Right lobe of liver (tissue), 6 donors: ENCODE measurements around the gene ASB2. TPM values are rescaled to one million over a fixed set of nuclear protein-coding genes. Genes with fewer than 3 reads are reported as not detected.

Source experiments
- ATAC-seq, 4 donors: fragments of 200-7000 bp; cut with Tn5 transposase; one replicate each; pipeline ENCODE4 v1.9.1; 2020; ENCODE audit warnings: mild to moderate bottlenecking in 4 of 4, moderate library complexity in 4 of 4
- DNase-seq, 3 donors: peaks; one replicate each; pipeline ENCODE4 v3.0.0-alpha.2; 2020
- H3K27ac ChIP-seq, 3 donors: fragments of 200-600 bp; one replicate each; pipeline ENCODE4 v1.8.0; 2022
- H3K27me3 ChIP-seq, 2 donors: fragments of 200-600 bp; one replicate each; pipeline ENCODE4 v1.8.0; 2022
- H3K36me3 ChIP-seq, 4 donors: fragments of 200-600 bp; sonication (generic) in 1 of 4; one replicate each; pipeline versions ENCODE4 v1.5.1 to v1.8.0; 2017 to 2022; ENCODE audit warnings: control low read depth in 1 of 4
- H3K4me1 ChIP-seq, 4 donors: fragments of 200-600 bp; sonication (generic) in 1 of 4; one replicate each; pipeline versions ENCODE4 v1.5.1 to v1.8.0; 2017 to 2022; ENCODE audit warnings: control low read depth in 1 of 4
- H3K4me3 ChIP-seq, 3 donors: fragments of 200-600 bp; one replicate each; pipeline ENCODE4 v1.8.0; 2022
- H3K9me3 ChIP-seq, 4 donors: fragments of 200-600 bp; sonication (generic) in 1 of 4; one replicate each; pipeline versions ENCODE4 v1.5.1 to v1.8.0; 2017 to 2022; ENCODE audit warnings: control low read depth in 1 of 4
- CTCF ChIP-seq, 4 donors: fragments of 200-600 bp in 3 of 4; fragments of 450-650 bp in 1 of 4; IDR thresholded peaks; one replicate each; pipeline versions ENCODE4 v1.5.1 to v1.8.0; 2016 to 2022; ENCODE audit warnings: antibody characterized with exemption in 4 of 4, mild to moderate bottlenecking in 2 of 4
- POLR2A ChIP-seq: fragments of 450-650 bp; IDR thresholded peaks from one replicate; pipeline ENCODE4 v1.6.1; 2017; ENCODE audit warnings: antibody characterized with exemption, mild to moderate bottlenecking
- WGBS: methylation state at CpG from one replicate; pipeline ENCODE4 v1.1.6; 2018; ENCODE audit warnings: low coverage, low lambda C conversion rate; ENCODE audit not compliant: insufficient coverage; ENCODE audit errors: missing lambda C conversion rate; 5-methylcytosine and 5-hydroxymethylcytosine counted together
- intact Hi-C, 2 donors: fragments of 100-400 bp; cut with DNase I; formaldehyde crosslinking; loops; one replicate each; pipeline versions ENCODE4 v1.11.2 to v1.14.1; 2022
- total RNA-seq, 6 experiments: library from RNA; depleted of rRNA in 2 of 6; stranded (reverse); fragments of >200 nt in 2 of 6; fragmentation: NEBNext Ultra II Directional in 3 of 6; extraction: Animal tissue kit (Norgen Biotek cat#: 25700) in 3 of 6; gene quantifications; one replicate each; pipeline versions ENCODE4 v1.1.0 to v1.2.4, GENCODE V29; 2016 to 2023
- donor health status: DM: no; HTN: yes; CAD: no.
- donor health status: DM: no; HTN: no; CAD: no.
- donor health status: DM: no; HTN: no; CAD: no.
- donor health status: DM: no; HTN: yes; CAD: no.
- donor health status: DM: no; HTN: yes; CAD: no.

Gene ASB2
- total RNA-seq, 6 experiments from 2014 or later: 0.20 to 0.59 (median 0.28) TPM

GRCh38 chr14:93921001-93921806 is 55.2 kb downstream of the ASB2 start:
- H3K4me3 ChIP-seq: no peak overlapping the region
- H3K27me3 ChIP-seq: no peaks in the 10 kb centered on the region
- H3K4me1 ChIP-seq: no peaks in the 10 kb centered on the region
- no peaks in the 10 kb centered on the region for H3K9me3 ChIP-seq
- WGBS: 83% methylated on average over 4 of the region's 18 CpGs
- ATAC-seq (no peak), DNase-seq (no peak)
- intact Hi-C loops: no loop called here
- TF ChIP-seq POLR2A (no peak), CTCF (IDR thresholded peaks at IDR 0.05) (no peak)
- H3K27ac ChIP-seq: no peak overlapping the region
- H3K36me3 ChIP-seq: no peaks in the 10 kb centered on the region

DNA sequence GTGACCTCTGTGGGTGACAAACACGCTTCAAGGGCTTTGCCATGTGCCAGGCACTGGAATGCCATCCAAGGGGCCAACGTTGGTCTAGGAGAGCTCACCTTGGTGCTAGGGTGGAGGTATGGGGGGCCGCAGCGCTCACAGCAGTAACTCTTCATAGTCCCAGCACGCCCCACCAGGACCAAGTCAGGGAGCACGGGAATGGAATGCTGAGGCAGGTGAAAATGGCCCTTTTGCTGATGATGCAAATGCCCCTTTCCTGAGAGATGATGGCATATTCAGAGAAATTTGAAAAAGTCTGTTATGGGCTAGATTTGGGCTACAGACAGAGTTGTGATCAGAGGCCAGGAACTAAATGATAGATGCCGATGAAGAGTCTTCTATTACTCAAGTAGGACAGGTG is 59.2 kb downstream of the ASB2 start:
- WGBS: 54% methylated on average over 4 of the region's 7 CpGs
- no peaks in the 10 kb centered on the region for H3K27me3 ChIP-seq
- no peak for TF ChIP-seq POLR2A
- no peak for TF ChIP-seq CTCF (IDR thresholded peaks at IDR 0.05)
- no peak overlapping the region for H3K27ac ChIP-seq
- no peaks in the 10 kb centered on the region for H3K36me3 ChIP-seq
- H3K4me1 ChIP-seq: no peaks in the 10 kb centered on the region
- no peak overlapping the region for H3K4me3 ChIP-seq
- intact Hi-C loops: no loop called here
- no peak for ATAC-seq
- no peaks in the 10 kb centered on the region for H3K9me3 ChIP-seq
- no peak for DNase-seq

DNA sequence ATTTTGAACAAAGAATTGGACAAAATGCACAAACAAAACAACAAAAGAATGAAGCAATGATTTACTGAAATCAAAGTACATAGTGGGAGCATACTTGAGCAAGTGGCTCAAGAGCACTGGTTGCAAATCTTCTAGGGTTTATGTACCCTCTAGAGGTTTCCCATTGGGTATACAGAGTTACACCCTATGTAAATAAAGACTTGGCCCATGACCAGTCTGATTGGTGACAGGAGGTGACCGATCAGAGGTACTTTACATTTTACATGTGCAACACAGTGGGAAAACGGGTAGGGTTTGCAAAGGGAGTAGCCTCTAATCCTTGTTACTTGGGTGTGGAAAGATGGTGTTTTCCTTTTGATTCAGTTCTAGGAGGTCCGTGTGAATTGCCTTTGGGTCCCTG is 59.9 kb downstream of the ASB2 start:
- no peak for ATAC-seq

GRCh38 chr14:93915800-93916199 is 60.6 kb downstream of the ASB2 start:
- H3K4me3 ChIP-seq: no peak overlapping the region
- WGBS: 19% methylated on average over 2 of the region's 2 CpGs
- no peaks in the 10 kb centered on the region for H3K4me1 ChIP-seq
- no peaks in the 10 kb centered on the region for H3K27me3 ChIP-seq
- TF ChIP-seq POLR2A (no peak), CTCF (IDR thresholded peaks at IDR 0.05) (no peak)
- intact Hi-C loops: no loop called here
- DNase-seq (no peak), ATAC-seq (no peak)
- H3K27ac ChIP-seq: no peak overlapping the region
- no peaks in the 10 kb centered on the region for H3K9me3 ChIP-seq
- H3K36me3 ChIP-seq: no peaks in the 10 kb centered on the region

More for the DNA sequence above, 59.9 kb downstream of the ASB2 start:
- no peak overlapping the region for H3K27ac ChIP-seq
- TF ChIP-seq POLR2A (no peak), CTCF (IDR thresholded peaks at IDR 0.05) (no peak)
- H3K4me1 ChIP-seq: no peaks in the 10 kb centered on the region
- no peaks in the 10 kb centered on the region for H3K36me3 ChIP-seq
- DNase-seq: no peak
- 55% methylated on average over 3 of the region's 3 CpGs for WGBS
- H3K4me3 ChIP-seq: no peak overlapping the region
- H3K27me3 ChIP-seq: no peaks in the 10 kb centered on the region
- intact Hi-C loops: no loop called here
- no peaks in the 10 kb centered on the region for H3K9me3 ChIP-seq
